Measurements from ENCODE around the gene GAB1.

GAB1 gene

GRCh38 chr4:143397887-143398286, 61.2 kb downstream of the GAB1 start:
- no peak for DNase-seq
- WGBS (ENCODE audit: extremely low coverage, insufficient coverage, insufficient read length) = no CpG with 5 or more reads among the region's 1 CpG
- H3K27me3 ChIP-seq (ENCODE audit: insufficient read depth, low read length) = no peaks in the 10 kb centered on the region
- no peaks in the 10 kb centered on the region for H3K79me1 ChIP-seq (ENCODE audit: low read length)
- H3K9me3 ChIP-seq (ENCODE audit: insufficient read depth, low read depth, low read length) = no peaks in the 10 kb centered on the region
- no peaks in the 10 kb centered on the region for H3K4me1 ChIP-seq (ENCODE audit: control insufficient read depth in 1 of 2, insufficient read depth in 2 of 2, low read length in 2 of 2)
- H4K8ac ChIP-seq (ENCODE audit: low read depth, low read length) = no peak overlapping the region
- no peak overlapping the region for H3K4me2 ChIP-seq (ENCODE audit: low read length)
- no peak overlapping the region for H2AFZ ChIP-seq (ENCODE audit: insufficient read depth, low read length, poor library complexity)
- H4K12ac ChIP-seq (ENCODE audit: low read depth, low read length) = no peak overlapping the region
- H3K79me2 ChIP-seq (ENCODE audit: control insufficient read depth, insufficient read depth, low read length, poor library complexity) = peaks cover 2% of the 10 kb centered on the region
- H3K4ac ChIP-seq (ENCODE audit: low read depth, low read length) = no peak overlapping the region
- no peak overlapping the region for H2BK12ac ChIP-seq (ENCODE audit: low read length)
- H3K23ac ChIP-seq (ENCODE audit: low read length) = no peak overlapping the region
- no peak overlapping the region for H2BK120ac ChIP-seq (ENCODE audit: insufficient read depth, low read length, poor library complexity)
- H4K91ac ChIP-seq (ENCODE audit: low read depth, low read length) = no peak overlapping the region
- no peak overlapping the region for H3K14ac ChIP-seq (ENCODE audit: low read length)
- H3K36me3 ChIP-seq (ENCODE audit: control insufficient read depth in 1 of 2, insufficient read depth in 2 of 2, low read length in 2 of 2) = no peaks in the 10 kb centered on the region
- no peak overlapping the region for H3K9ac ChIP-seq (ENCODE audit: low read length)
- H3K18ac ChIP-seq (ENCODE audit: low read length) = no peak overlapping the region
- H2BK5ac ChIP-seq (ENCODE audit: low read depth, low read length, poor library complexity) = no peak overlapping the region
- no peak overlapping the region for H3K27ac ChIP-seq (ENCODE audit: low read depth, low read length)
- H2AK5ac ChIP-seq (ENCODE audit: low read length) = no peak overlapping the region
- H3K4me3 ChIP-seq (ENCODE audit: low read depth, low read length) = no peak overlapping the region

- Histone ChIP-seq H4K8ac (ENCODE audit: low read depth, low read length) (no peak overlapping the region), H3K18ac (ENCODE audit: low read length) (no peak overlapping the region), H3K9ac (ENCODE audit: low read length) (no peak overlapping the region), H3K27ac (ENCODE audit: low read depth, low read length) (no peak overlapping the region), H4K12ac (ENCODE audit: low read depth, low read length) (no peak overlapping the region), H3K23ac (ENCODE audit: low read length) (no peak overlapping the region), H3K4me1 (ENCODE audit: control insufficient read depth in 1 of 2, insufficient read depth in 2 of 2, low read length in 2 of 2) (no peaks in the 10 kb centered on the region), H3K27me3 (ENCODE audit: insufficient read depth, low read length) (no peaks in the 10 kb centered on the region), H3K4me2 (ENCODE audit: low read length) (no peak overlapping the region), H2BK5ac (ENCODE audit: low read depth, low read length, poor library complexity) (no peak overlapping the region), H2BK12ac (ENCODE audit: low read length) (no peak overlapping the region), H2AK5ac (ENCODE audit: low read length) (no peak overlapping the region), H3K79me1 (ENCODE audit: low read length) (no peaks in the 10 kb centered on the region), H3K14ac (ENCODE audit: low read length) (no peak overlapping the region), H2BK120ac (ENCODE audit: insufficient read depth, low read length, poor library complexity) (no peak overlapping the region), H4K91ac (ENCODE audit: low read depth, low read length) (no peak overlapping the region), H3K4ac (ENCODE audit: low read depth, low read length) (no peak overlapping the region), H3K36me3 (ENCODE audit: control insufficient read depth in 1 of 2, insufficient read depth in 2 of 2, low read length in 2 of 2) (no peaks in the 10 kb centered on the region), H3K9me3 (ENCODE audit: insufficient read depth, low read depth, low read length) (no peaks in the 10 kb centered on the region), H2AFZ (ENCODE audit: insufficient read depth, low read length, poor library complexity) (no peak overlapping the region), H3K4me3 (ENCODE audit: low read depth, low read length) (no peak overlapping the region), H3K79me2 (ENCODE audit: control insufficient read depth, insufficient read depth, low read length, poor library complexity) (peaks cover 2% of the 10 kb centered on the region)
- no CpG with 5 or more reads among the region's 5 CpGs for WGBS (ENCODE audit: extremely low coverage, insufficient coverage, insufficient read length)
- peak in 1 of 2 donors; percentile 81 for DNase-seq
Observed at GRCh38 chr4:143399113-143399949, 62.7 kb downstream of the GAB1 start.

GRCh38 chr4:143400082-143400481, 63.4 kb downstream of the GAB1 start:
- Histone ChIP-seq H3K4me1 (ENCODE audit: control insufficient read depth in 1 of 2, insufficient read depth in 2 of 2, low read length in 2 of 2) (no peaks in the 10 kb centered on the region), H4K91ac (ENCODE audit: low read depth, low read length) (no peak overlapping the region), H3K14ac (ENCODE audit: low read length) (no peak overlapping the region), H3K9me3 (ENCODE audit: insufficient read depth, low read depth, low read length) (no peaks in the 10 kb centered on the region), H2BK5ac (ENCODE audit: low read depth, low read length, poor library complexity) (no peak overlapping the region), H3K18ac (ENCODE audit: low read length) (no peak overlapping the region), H2AK5ac (ENCODE audit: low read length) (no peak overlapping the region), H3K4ac (ENCODE audit: low read depth, low read length) (peak overlapping the region; percentile 4), H3K27ac (ENCODE audit: low read depth, low read length) (no peak overlapping the region), H2BK120ac (ENCODE audit: insufficient read depth, low read length, poor library complexity) (no peak overlapping the region), H3K4me2 (ENCODE audit: low read length) (no peak overlapping the region), H3K4me3 (ENCODE audit: low read depth, low read length) (no peak overlapping the region), H3K79me1 (ENCODE audit: low read length) (no peaks in the 10 kb centered on the region), H2AFZ (ENCODE audit: insufficient read depth, low read length, poor library complexity) (no peak overlapping the region), H3K23ac (ENCODE audit: low read length) (no peak overlapping the region), H3K27me3 (ENCODE audit: insufficient read depth, low read length) (no peaks in the 10 kb centered on the region), H4K8ac (ENCODE audit: low read depth, low read length) (no peak overlapping the region), H3K9ac (ENCODE audit: low read length) (no peak overlapping the region), H3K79me2 (ENCODE audit: control insufficient read depth, insufficient read depth, low read length, poor library complexity) (peaks cover 3% of the 10 kb centered on the region), H4K12ac (ENCODE audit: low read depth, low read length) (no peak overlapping the region), H3K36me3 (ENCODE audit: control insufficient read depth in 1 of 2, insufficient read depth in 2 of 2, low read length in 2 of 2) (no peaks in the 10 kb centered on the region), H2BK12ac (ENCODE audit: low read length) (no peak overlapping the region)
- WGBS (ENCODE audit: extremely low coverage, insufficient coverage, insufficient read length) = no CpG with 5 or more reads among the region's 2 CpGs
- no peak for DNase-seq

GRCh38 chr4:143402776-143403552, 66.3 kb downstream of the GAB1 start:
- H4K8ac ChIP-seq (ENCODE audit: low read depth, low read length) = no peak overlapping the region
- H3K23ac ChIP-seq (ENCODE audit: low read length) = no peak overlapping the region
- no peak overlapping the region for H4K12ac ChIP-seq (ENCODE audit: low read depth, low read length)
- H2AFZ ChIP-seq (ENCODE audit: insufficient read depth, low read length, poor library complexity) = no peak overlapping the region
- H2BK12ac ChIP-seq (ENCODE audit: low read length) = no peak overlapping the region
- H3K4ac ChIP-seq (ENCODE audit: low read depth, low read length) = no peak overlapping the region
- no peaks in the 10 kb centered on the region for H3K9me3 ChIP-seq (ENCODE audit: insufficient read depth, low read depth, low read length)
- H3K36me3 ChIP-seq (ENCODE audit: control insufficient read depth in 1 of 2, insufficient read depth in 2 of 2, low read length in 2 of 2) = no peaks in the 10 kb centered on the region
- no peak overlapping the region for H3K4me3 ChIP-seq (ENCODE audit: low read depth, low read length)
- H3K27me3 ChIP-seq (ENCODE audit: insufficient read depth, low read length) = no peaks in the 10 kb centered on the region
- H3K4me2 ChIP-seq (ENCODE audit: low read length) = no peak overlapping the region
- H3K27ac ChIP-seq (ENCODE audit: low read depth, low read length) = no peak overlapping the region
- no peak overlapping the region for H2AK5ac ChIP-seq (ENCODE audit: low read length)
- H3K79me1 ChIP-seq (ENCODE audit: low read length) = no peaks in the 10 kb centered on the region
- H2BK120ac ChIP-seq (ENCODE audit: insufficient read depth, low read length, poor library complexity) = no peak overlapping the region
- no peak overlapping the region for H4K91ac ChIP-seq (ENCODE audit: low read depth, low read length)
- H3K18ac ChIP-seq (ENCODE audit: low read length) = no peak overlapping the region
- H3K14ac ChIP-seq (ENCODE audit: low read length) = no peak overlapping the region
- peaks cover 0 to 3% of the 10 kb centered on the region in 2 experiments for H3K4me1 ChIP-seq (ENCODE audit: control insufficient read depth in 1 of 2, insufficient read depth in 2 of 2, low read length in 2 of 2)
- no CpG with 5 or more reads among the region's 4 CpGs for WGBS (ENCODE audit: extremely low coverage, insufficient coverage, insufficient read length)
- no peak overlapping the region for H3K9ac ChIP-seq (ENCODE audit: low read length)
- DNase-seq = peak in 1 of 2 donors; percentile 25
- no peak overlapping the region for H2BK5ac ChIP-seq (ENCODE audit: low read depth, low read length, poor library complexity)
- H3K79me2 ChIP-seq (ENCODE audit: control insufficient read depth, insufficient read depth, low read length, poor library complexity) = peaks cover 2% of the 10 kb centered on the region
